Endothelial cell (in vitro differentiated cells): ENCODE data around the gene GTF2H4. TPM values are rescaled to one million over a fixed set of nuclear protein-coding genes. Genes with fewer than 3 reads are reported as not detected.
"Not testable (repeated sequence)": the region's sequence is repeated elsewhere in the genome, so short reads cannot be mapped to it uniquely, and the experiment has no call there.

Experiments used
- DNase-seq: peaks from one replicate; pipeline ENCODE4 v3.0.0; 2021; ENCODE audit warnings: low spot score
- H3K27ac Mint-ChIP-seq: one replicate; pipeline ENCODE4 v1.8.0; 2021; ENCODE audit warnings: mixed read lengths, inconsistent platforms; ENCODE audit not compliant: unreplicated experiment
- H3K27me3 Mint-ChIP-seq: one replicate; pipeline ENCODE4 v1.8.0; 2021; ENCODE audit warnings: mild to moderate bottlenecking, moderate library complexity, mixed read lengths, inconsistent platforms; ENCODE audit not compliant: unreplicated experiment
- H3K36me3 Mint-ChIP-seq: one replicate; pipeline ENCODE4 v1.8.0; 2021; ENCODE audit warnings: mild to moderate bottlenecking, low read depth, mixed read lengths, inconsistent platforms; ENCODE audit not compliant: unreplicated experiment
- H3K4me1 Mint-ChIP-seq: one replicate; pipeline ENCODE4 v1.8.0; 2021; ENCODE audit warnings: mild to moderate bottlenecking, mixed read lengths, inconsistent platforms; ENCODE audit not compliant: unreplicated experiment
- H3K4me3 Mint-ChIP-seq: one replicate; pipeline ENCODE4 v1.8.0; 2021; ENCODE audit warnings: mild to moderate bottlenecking, mixed read lengths, inconsistent platforms; ENCODE audit not compliant: unreplicated experiment
- H3K9me3 Mint-ChIP-seq: one replicate; pipeline ENCODE4 v1.8.0; 2021; ENCODE audit warnings: mixed read lengths, inconsistent platforms; ENCODE audit not compliant: unreplicated experiment
- CTCF ChIP-seq: fragments of 200-600 bp; sonication (generic); IDR thresholded peaks from one replicate; pipeline ENCODE4 v1.5.0; 2021; ENCODE audit warnings: antibody characterized with exemption; ENCODE audit not compliant: unreplicated experiment
- total RNA-seq: library from RNA; stranded (reverse); fragmentation: NEBNext Ultra II Directional; extraction: Animal tissue kit (Norgen Biotek cat#: 25700); gene quantifications from one replicate; pipeline ENCODE4 v1.2.1, GENCODE V29; 2021; ENCODE audit not compliant: unreplicated experiment

Gene GTF2H4
- total RNA-seq, 1 donor from 2014 or later = 47.6 TPM

- DNase-seq = no peak
- no peaks in the 10 kb centered on the region for H3K36me3 Mint-ChIP-seq
- H3K27ac Mint-ChIP-seq = no peak overlapping the region
- TF ChIP-seq CTCF = no peak
- no peak overlapping the region for H3K4me3 Mint-ChIP-seq
- H3K27me3 Mint-ChIP-seq = peaks cover 5% of the 10 kb centered on the region
- H3K9me3 Mint-ChIP-seq = no peaks in the 10 kb centered on the region
- H3K4me1 Mint-ChIP-seq = no peaks in the 10 kb centered on the region
These were observed 9.2 kb upstream of the GTF2H4 start for GRCh38 chr6:30898750-30899360.

DNA sequence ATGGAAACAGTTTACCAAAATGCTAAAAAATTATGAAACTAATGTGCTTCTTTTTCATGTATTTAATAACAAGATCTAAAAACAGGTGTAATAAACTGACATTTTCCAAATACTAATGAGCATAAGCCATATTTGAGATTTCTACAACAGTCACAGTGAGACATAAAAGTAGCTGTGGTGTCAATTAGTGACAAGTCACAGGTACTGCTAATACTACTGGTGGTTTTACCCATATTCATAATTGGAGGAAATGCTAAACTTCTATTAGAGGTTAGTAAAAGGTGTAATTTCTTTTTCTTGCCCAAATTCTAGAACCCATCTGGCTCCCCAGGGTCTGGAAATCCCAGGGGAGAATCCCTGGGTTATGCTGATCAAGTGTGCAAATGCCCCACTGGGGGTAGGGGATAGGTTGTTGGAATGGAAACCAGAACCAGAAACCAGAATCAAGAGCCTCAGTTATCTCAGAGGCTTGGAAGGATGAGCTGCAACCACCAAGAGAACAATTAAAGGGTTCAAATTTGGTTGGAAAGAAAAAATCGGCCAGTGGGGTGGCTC, 7.1 kb upstream of the GTF2H4 start:
- H3K9me3 Mint-ChIP-seq = no peaks in the 10 kb centered on the region
- DNase-seq = no peak
- TF ChIP-seq CTCF = no peak
- no peak overlapping the region for H3K27ac Mint-ChIP-seq
- H3K4me3 Mint-ChIP-seq = no peak overlapping the region
- H3K4me1 Mint-ChIP-seq = no peaks in the 10 kb centered on the region
- H3K36me3 Mint-ChIP-seq = no peaks in the 10 kb centered on the region
- peaks cover 4% of the 10 kb centered on the region for H3K27me3 Mint-ChIP-seq

DNA sequence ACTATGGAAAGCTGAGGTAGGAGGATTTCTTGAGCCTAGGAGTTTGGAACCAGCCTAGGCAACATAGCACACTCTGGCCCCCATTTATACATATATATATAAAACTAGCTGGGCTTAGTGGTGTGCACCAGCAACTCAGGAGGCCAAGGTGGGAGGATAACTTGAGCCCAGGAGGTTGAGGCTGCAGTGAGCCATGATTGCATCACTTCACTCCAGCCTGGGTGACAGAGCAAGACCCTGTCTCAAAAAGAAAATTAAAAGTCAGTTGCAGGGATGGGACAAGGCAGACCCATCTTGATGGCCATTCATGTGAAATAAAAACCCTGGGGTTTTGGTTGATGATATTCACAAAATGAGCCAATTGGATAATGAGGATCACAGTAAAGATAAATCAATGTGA, 6.6 kb upstream of the GTF2H4 start:
- no peaks in the 10 kb centered on the region for H3K36me3 Mint-ChIP-seq
- no peaks in the 10 kb centered on the region for H3K9me3 Mint-ChIP-seq
- no peak overlapping the region for H3K27ac Mint-ChIP-seq

GRCh38 chr6:30902196-30902595, 5.8 kb upstream of the GTF2H4 start:
- H3K27ac Mint-ChIP-seq, H3K27me3 Mint-ChIP-seq, H3K4me3 Mint-ChIP-seq, DNase-seq, H3K9me3 Mint-ChIP-seq, H3K36me3 Mint-ChIP-seq, H3K4me1 Mint-ChIP-seq: not testable (repeated sequence)

More for the DNA sequence above, 6.6 kb upstream of the GTF2H4 start:
- TF ChIP-seq CTCF = no peak
- no peaks in the 10 kb centered on the region for H3K4me1 Mint-ChIP-seq
- peaks cover 3% of the 10 kb centered on the region for H3K27me3 Mint-ChIP-seq
- DNase-seq = no peak
- no peak overlapping the region for H3K4me3 Mint-ChIP-seq

GRCh38 chr6:30902709-30903108, 5.3 kb upstream of the GTF2H4 start:
- Mint-ChIP-seq H3K4me3 (no peak overlapping the region), H3K9me3 (no peaks in the 10 kb centered on the region), H3K4me1 (no peaks in the 10 kb centered on the region), H3K36me3 (no peaks in the 10 kb centered on the region), H3K27ac (no peak overlapping the region), H3K27me3 (peaks cover 3% of the 10 kb centered on the region)
- TF ChIP-seq CTCF = no peak
- DNase-seq = no peak
